Spleen (tissue), 13 donors: ENCODE measurements around the gene LYPD3. TPM values are rescaled to one million over a fixed set of nuclear protein-coding genes. Genes with fewer than 3 reads are reported as not detected.
"Not testable (repeated sequence)": the region's sequence is repeated elsewhere in the genome, so short reads cannot be mapped to it uniquely, and the experiment has no call there.

Experiments used
- DNase-seq: peaks from one replicate; pipeline ENCODE4 v3.0.0-alpha.2; 2020
- H3K27ac ChIP-seq, 8 donors: fragments of 200-600 bp; sonication (generic) in 7 of 8; 1 replicate in 4 of 8; 2 replicates in 4 of 8; pipeline versions ENCODE4 v1.5.0 to v1.8.0; 2016 to 2021; ENCODE audit warnings: inconsistent platforms in 4 of 8, mild to moderate bottlenecking in 4 of 8, moderate library complexity in 1 of 8
- H3K27me3 ChIP-seq, 7 donors: fragments of 200-600 bp; sonication (generic) in 6 of 7; replicated peaks in 1 of 7; 1 replicate in 4 of 7; 2 replicates in 3 of 7; pipeline versions ENCODE4 v1.5.0 to v1.8.0; 2016 to 2021; ENCODE audit warnings: inconsistent platforms in 3 of 7, mild to moderate bottlenecking in 1 of 7
- H3K36me3 ChIP-seq, 6 donors: fragments of 200-600 bp; sonication (generic) in 5 of 6; 1 replicate in 4 of 6; 2 replicates in 2 of 6; pipeline versions ENCODE4 v1.5.0 to v1.8.0; 2016 to 2021; ENCODE audit warnings: inconsistent platforms in 2 of 6
- H3K4me1 ChIP-seq, 6 donors: fragments of 200-600 bp; sonication (generic) in 5 of 6; 1 replicate in 3 of 6; 2 replicates in 3 of 6; pipeline versions ENCODE4 v1.5.0 to v1.8.0; 2016 to 2021; ENCODE audit warnings: inconsistent platforms in 3 of 6
- H3K4me3 ChIP-seq, 8 donors: fragments of 200-600 bp; sonication (generic) in 7 of 8; 1 replicate in 4 of 8; 2 replicates in 4 of 8; pipeline versions ENCODE4 v1.5.0 to v1.8.0; 2016 to 2021; ENCODE audit warnings: inconsistent platforms in 4 of 8, mild to moderate bottlenecking in 4 of 8, moderate library complexity in 2 of 8
- H3K9me3 ChIP-seq, 8 donors: fragments of 200-600 bp; sonication (generic) in 7 of 8; 1 replicate in 4 of 8; 2 replicates in 4 of 8; pipeline versions ENCODE4 v1.5.0 to v1.8.0; 2016 to 2021; ENCODE audit warnings: inconsistent platforms in 4 of 8
- POLR2A ChIP-seq, 3 donors: fragments of 450-650 bp; IDR thresholded peaks; one replicate each; pipeline ENCODE4 v1.5.1; 2017; ENCODE audit warnings: antibody characterized with exemption in 3 of 3, mild to moderate bottlenecking in 1 of 3
- POLR2AphosphoS5 ChIP-seq, 3 donors: sonication (generic); formaldehyde crosslinking; IDR thresholded peaks; one replicate each; pipeline ENCODE4 v1.5.1; 2017; ENCODE audit warnings: antibody characterized with exemption in 3 of 3
- WGBS, 5 donors: extraction: QIAGEN DNeasy Blood & Tissue Kit in 3 of 5; methylation state at CpG; one replicate each; pipeline versions ENCODE4 v1.1.5 to v1.1.7; 2013 to 2018; 5-methylcytosine and 5-hydroxymethylcytosine counted together
- intact Hi-C: fragments of 100-400 bp; cut with DNase I; formaldehyde crosslinking; loops from one replicate; pipeline ENCODE4 v1.15.0; 2023; ENCODE audit warnings: low total_unique reads
- long read RNA-seq, 2 donors: transcript quantifications; one replicate each; lab custom pipeline, GENCODE V29; 2026
- polyA plus RNA-seq, 3 donors: library from polyadenylated mRNA; stranded (reverse); fragments of 200-250 nt; gene quantifications; one replicate each; pipeline ENCODE4 v1.2.1, GENCODE V29; 2013
- total RNA-seq, 7 donors: library from RNA; depleted of rRNA in 3 of 7; stranded (reverse); fragments of >200 nt in 3 of 7; fragmentation: NEBNext Ultra II Directional in 4 of 7; extraction: Animal tissue kit (Norgen Biotek cat#: 25700) in 4 of 7; gene quantifications; one replicate each; pipeline versions ENCODE4 v1.1.0 to v1.2.1, GENCODE V29; 2016 to 2021
- TF ChIP-seq, protein P1 (sequence below), 11 experiments: fragments of 200-600 bp in 7 of 11; fragments of 450-650 bp in 4 of 11; sonication (generic) in 4 of 11; IDR thresholded peaks in 8 of 11; conservative IDR thresholded peaks in 3 of 11; 1 replicate in 7 of 11; 2 replicates in 4 of 11; pipeline versions ENCODE4 v1.4.0 to v1.8.0; 2016 to 2021; ENCODE audit warnings: antibody characterized with exemption in 11 of 11, inconsistent platforms in 4 of 11, mild to moderate bottlenecking in 1 of 11
- donor health status: healthy with polysubstance abuse.
- donor health status: DM: no; HTN: no; CAD: no; lungs with moderate emphysema.
- donor health status: DM: no; HTN: no; CAD: no.
- donor health status: Bipolar disorder and iron deficiency.
- donor health status: healthy.
- donor health status: DM: no; HTN: no; CAD: no.
- donor health status: DM: yes; HTN: yes; CAD: no.

LYPD3 gene
- total RNA-seq (1 to 10 TPM in 6 of 7 donors, under 1 TPM in 1; 0.57 to 2.8 (median 1.4) TPM), polyA plus RNA-seq (1 to 10 TPM; 1.5 to 1.7 (median 1.6) TPM)
- long read RNA-seq, donor 1: 0 reads
- long read RNA-seq, donor 2, partial matches to known transcripts: 0 of 1 reads
- long read RNA-seq, donor 2, other reads (novel, unspliced or antisense): 0 of 1 reads

DNA sequence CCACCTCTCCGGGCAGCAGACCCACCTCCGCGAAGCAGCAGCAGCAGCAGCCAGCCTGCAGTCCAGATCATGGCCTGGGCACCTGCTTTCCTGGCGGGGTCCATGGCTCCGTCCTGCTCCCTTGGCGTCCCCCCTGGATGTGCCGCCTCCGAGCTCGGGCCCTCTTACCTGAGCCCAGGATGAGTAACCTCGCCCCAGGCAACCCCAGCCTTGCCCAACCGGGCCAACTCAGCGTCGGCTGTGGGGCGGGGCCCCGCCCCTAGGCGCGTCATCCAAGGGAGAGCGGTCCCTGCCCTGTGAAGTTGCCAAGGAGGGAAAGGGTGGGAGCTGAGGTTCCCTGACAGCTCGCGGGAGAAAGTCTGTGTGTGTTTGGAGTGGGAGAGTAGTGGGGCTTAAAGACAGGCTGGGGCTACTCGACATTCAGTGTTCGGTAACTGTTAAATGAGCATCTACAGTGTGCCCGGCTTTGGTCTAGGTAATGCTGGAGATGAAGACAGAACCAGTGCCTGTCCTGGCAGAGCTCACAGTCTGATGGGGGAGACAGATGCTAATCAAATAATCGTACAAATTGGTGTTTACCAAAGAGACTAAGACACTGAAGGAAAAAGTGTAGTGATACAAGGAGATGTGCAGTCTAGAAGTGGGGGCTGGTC lies at the start of gene LYPD3:
LYPD3 (minus strand) TSS at position 141 of the 653 bp plus-strand sequence; CDS start at position 104, 37 bp downstream.
- Histone ChIP-seq H3K4me1 (peaks cover 5 to 55% (median 19%) of the 10 kb centered on the region in 6 donors), H3K36me3 (no peaks in the 10 kb centered on the region), H3K27me3 (peaks cover 0 to 20% (median 0%) of the 10 kb centered on the region in 7 donors), H3K9me3 (no peaks in the 10 kb centered on the region), H3K4me3 (peak within 1 kb of the TSS in 7 of 8 donors; percentile 62 to 91 (median 80)), H3K27ac (peak within 1 kb of the TSS in 7 of 8 donors; percentile 77 to 89 (median 86))
- WGBS, 5 donors: 43 to 55% (median 47%) methylated on average over 19 to 24 of the region's 24 CpGs
- TF ChIP-seq, protein P1, sequence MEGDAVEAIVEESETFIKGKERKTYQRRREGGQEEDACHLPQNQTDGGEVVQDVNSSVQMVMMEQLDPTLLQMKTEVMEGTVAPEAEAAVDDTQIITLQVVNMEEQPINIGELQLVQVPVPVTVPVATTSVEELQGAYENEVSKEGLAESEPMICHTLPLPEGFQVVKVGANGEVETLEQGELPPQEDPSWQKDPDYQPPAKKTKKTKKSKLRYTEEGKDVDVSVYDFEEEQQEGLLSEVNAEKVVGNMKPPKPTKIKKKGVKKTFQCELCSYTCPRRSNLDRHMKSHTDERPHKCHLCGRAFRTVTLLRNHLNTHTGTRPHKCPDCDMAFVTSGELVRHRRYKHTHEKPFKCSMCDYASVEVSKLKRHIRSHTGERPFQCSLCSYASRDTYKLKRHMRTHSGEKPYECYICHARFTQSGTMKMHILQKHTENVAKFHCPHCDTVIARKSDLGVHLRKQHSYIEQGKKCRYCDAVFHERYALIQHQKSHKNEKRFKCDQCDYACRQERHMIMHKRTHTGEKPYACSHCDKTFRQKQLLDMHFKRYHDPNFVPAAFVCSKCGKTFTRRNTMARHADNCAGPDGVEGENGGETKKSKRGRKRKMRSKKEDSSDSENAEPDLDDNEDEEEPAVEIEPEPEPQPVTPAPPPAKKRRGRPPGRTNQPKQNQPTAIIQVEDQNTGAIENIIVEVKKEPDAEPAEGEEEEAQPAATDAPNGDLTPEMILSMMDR (IDR thresholded peaks at IDR 0.05 in 8 of 11, conservative IDR thresholded peaks at IDR 0.05 in 3 of 11): no peak
- TF ChIP-seq POLR2A (IDR thresholded peaks at IDR 0.05): no peak
- no peak for TF ChIP-seq POLR2AphosphoS5 (IDR thresholded peaks at IDR 0.05)
- intact Hi-C loops: no loop called here
- peak; percentile 78 for DNase-seq

GRCh38 chr19:43512399-43512798 lies 47.0 kb upstream of the LYPD3 start:
- H3K9me3 ChIP-seq, H3K4me1 ChIP-seq, intact Hi-C loops, H3K27ac ChIP-seq, DNase-seq, H3K4me3 ChIP-seq, H3K27me3 ChIP-seq: not testable (repeated sequence)
- peaks cover 0 to 80% (median 24%) of the 10 kb centered on the region in 6 donors for H3K36me3 ChIP-seq

- peaks cover 0 to 3% (median 0%) of the 10 kb centered on the region in 6 donors for H3K4me1 ChIP-seq
- WGBS, 5 donors: 87 to 95% (median 90%) methylated on average over 5 of the region's 5 CpGs
These were observed 45.9 kb upstream of the LYPD3 start for GRCh38 chr19:43511324-43511723.

DNA sequence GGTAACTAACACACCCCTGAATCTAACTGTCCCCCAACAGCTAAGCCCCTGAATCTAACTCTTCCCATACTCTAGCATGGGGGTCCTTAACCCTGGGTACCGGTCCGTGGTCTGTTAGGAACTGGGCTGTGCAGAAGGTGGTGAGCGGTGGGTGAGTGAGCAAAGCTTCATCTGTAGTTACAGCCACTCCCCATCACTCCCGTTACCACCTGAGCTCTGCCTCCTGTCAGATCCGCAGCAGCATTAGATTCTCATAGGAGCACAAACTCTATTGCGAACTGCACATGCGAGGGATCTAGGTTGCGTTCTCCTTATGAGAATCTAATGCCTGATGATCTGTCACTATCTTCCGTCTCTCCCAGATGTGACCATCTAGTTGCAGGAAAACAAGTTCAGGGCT lies 45.3 kb upstream of the LYPD3 start:
- Histone ChIP-seq H3K9me3 (no peaks in the 10 kb centered on the region), H3K27me3 (no peaks in the 10 kb centered on the region), H3K36me3 (peaks cover 0 to 78% (median 24%) of the 10 kb centered on the region in 6 donors), H3K4me3 (no peak overlapping the region), H3K27ac (no peak overlapping the region), H3K4me1 (peaks cover 0 to 3% (median 0%) of the 10 kb centered on the region in 6 donors)
- intact Hi-C loops: no loop called here
- DNase-seq: no peak
- WGBS, 5 donors: 96 to 99% (median 98%) methylated on average over 9 of the region's 9 CpGs
- TF ChIP-seq, protein P1 (IDR thresholded peaks at IDR 0.05 in 8 of 11, conservative IDR thresholded peaks at IDR 0.05 in 3 of 11): no peak

More at GRCh38 chr19:43511324-43511723, 45.9 kb upstream of the LYPD3 start:
- Histone ChIP-seq H3K27me3 (no peaks in the 10 kb centered on the region), H3K36me3 (peaks cover 0 to 76% (median 24%) of the 10 kb centered on the region in 6 donors), H3K9me3 (no peaks in the 10 kb centered on the region), H3K4me3 (no peak overlapping the region), H3K27ac (no peak overlapping the region)
- intact Hi-C loops: no loop called here
- DNase-seq: no peak
- TF ChIP-seq POLR2AphosphoS5 (IDR thresholded peaks at IDR 0.05) (no peak), POLR2A (IDR thresholded peaks at IDR 0.05) (no peak)
- TF ChIP-seq, protein P1 (IDR thresholded peaks at IDR 0.05 in 8 of 11, conservative IDR thresholded peaks at IDR 0.05 in 3 of 11): no peak
